Stimulated activated CD4-positive, alpha-beta T cell treated with anti-CD3 and anti-CD28 coated beads, Interleukin-15, amount 100 ng/mL, for 24 hours (primary cell): ENCODE results near the gene RABGEF1.
"Not testable (repeated sequence)": the region's sequence is repeated elsewhere in the genome, so short reads cannot be mapped to it uniquely, and the experiment has no call there.

Source experiments
- DNase-seq: peaks from one replicate; pipeline ENCODE4 v3.0.0-alpha.2; 2020

Gene RABGEF1

GRCh38 chr7:66817208-66817795 is 76.8 kb downstream of the RABGEF1 start:
- DNase-seq: not testable (repeated sequence)

DNA sequence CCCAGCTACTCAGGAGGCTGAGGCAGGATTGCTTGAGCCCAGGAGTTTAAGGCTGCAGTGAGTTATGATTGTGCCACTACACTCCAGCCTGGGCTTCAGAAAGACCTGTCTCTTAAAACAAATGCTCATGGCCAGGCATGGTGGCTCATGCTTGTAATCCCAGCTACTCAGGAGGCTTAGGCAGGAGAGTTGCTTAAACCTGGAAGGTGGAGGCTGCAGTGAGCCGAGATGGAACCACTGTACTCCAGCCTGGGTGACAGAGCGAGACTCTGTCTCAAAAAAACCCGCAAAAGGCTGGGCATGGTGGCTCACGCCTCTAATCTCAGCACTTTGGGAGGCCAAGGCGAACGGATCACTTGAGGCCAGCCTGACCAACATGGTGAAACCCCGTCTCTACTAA is 77.4 kb downstream of the RABGEF1 start:
- DNase-seq: not testable (repeated sequence)

- no peak for DNase-seq
Observed at GRCh38 chr7:66824041-66824440, 83.5 kb downstream of the RABGEF1 start.

DNA sequence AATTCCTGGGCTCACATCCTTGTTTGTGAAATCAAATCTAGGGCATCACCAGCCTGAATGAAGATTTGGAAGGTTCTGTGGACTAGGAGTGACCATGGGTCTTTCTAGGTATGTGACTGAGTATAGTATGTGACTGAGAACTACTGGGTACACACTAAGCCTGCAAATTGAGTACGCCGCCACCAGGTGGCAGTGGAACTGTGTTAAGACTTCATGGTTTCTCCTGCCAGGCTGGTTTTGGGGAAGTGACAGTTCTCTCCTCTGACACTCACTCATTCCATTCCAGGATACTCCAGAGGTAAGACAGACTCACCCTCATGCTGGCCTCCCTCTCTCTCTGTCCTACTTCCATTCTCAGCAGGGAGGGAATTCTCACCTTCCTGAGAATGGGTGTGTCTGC is 85.0 kb downstream of the RABGEF1 start:
- peak; percentile 71 for DNase-seq

DNA sequence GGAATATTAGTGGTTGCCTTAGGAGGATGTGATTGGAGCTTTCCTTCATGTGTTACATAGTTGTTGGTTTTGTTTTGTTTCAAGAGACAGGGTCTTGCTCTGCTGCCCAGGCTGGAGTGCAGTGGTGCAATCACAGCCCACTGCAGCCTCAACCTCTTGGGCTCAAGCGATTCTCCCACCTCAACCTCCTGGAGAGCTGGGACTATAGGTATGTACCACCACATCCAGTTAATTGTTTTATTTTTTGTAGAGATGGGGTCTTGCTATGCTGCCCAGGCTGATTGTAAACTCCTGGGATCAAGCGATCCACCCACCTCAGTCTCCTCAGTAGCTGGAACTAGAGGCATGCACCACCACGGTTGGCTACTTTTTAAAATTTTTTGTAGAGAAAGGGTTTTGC is 86.1 kb downstream of the RABGEF1 start:
- DNase-seq: no peak

GRCh38 chr7:66830976-66831375 is 90.4 kb downstream of the RABGEF1 start:
- DNase-seq: not testable (repeated sequence)

DNA sequence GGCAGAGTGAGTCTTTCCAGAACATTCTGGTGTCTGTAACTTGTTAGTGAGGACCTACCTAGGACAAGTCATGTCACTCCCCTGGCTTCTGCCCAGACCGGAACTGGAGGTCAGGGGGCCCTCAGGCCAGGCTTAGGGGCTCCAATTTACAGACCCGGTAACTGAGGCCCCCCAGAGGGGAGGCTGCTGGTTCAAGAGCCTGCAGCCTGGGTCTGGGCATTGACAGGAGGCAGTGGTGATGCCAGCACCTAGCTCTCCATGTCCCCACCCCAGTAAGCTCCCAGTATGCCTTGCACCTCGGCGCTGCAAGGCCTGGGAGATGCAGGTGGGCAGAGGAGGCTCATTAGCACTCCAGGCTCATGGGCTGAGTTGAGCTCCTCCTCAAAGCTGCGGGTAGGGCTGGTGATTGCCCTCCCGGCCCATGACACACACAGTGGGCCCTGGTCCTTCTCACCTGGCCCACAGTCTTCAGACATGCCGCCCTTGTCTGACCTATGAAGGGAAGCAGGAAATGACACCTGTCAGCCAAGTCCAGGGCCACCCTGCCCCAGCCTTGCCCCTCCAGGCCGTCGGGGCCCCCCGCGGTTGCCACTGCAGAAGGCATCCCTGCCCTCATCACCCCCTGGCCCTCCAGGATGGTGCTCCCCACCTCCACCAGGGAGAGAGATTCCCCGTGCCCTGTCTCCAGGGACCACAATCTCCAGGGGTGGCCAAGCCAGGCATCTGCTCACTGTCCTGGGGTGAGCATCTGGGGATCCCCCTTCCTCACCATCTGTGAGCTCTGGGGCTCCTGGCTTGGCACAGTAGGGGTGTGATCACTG is 92.2 kb downstream of the RABGEF1 start:
- DNase-seq: no peak

- peak; percentile 76 for DNase-seq
Observed at GRCh38 chr7:66837007-66837406, 96.5 kb downstream of the RABGEF1 start.

- DNase-seq: no peak
Observed at GRCh38 chr7:66837661-66838060, 97.1 kb downstream of the RABGEF1 start.

- no peak for DNase-seq
Observed at GRCh38 chr7:66839814-66840213, 99.3 kb downstream of the RABGEF1 start.

DNA sequence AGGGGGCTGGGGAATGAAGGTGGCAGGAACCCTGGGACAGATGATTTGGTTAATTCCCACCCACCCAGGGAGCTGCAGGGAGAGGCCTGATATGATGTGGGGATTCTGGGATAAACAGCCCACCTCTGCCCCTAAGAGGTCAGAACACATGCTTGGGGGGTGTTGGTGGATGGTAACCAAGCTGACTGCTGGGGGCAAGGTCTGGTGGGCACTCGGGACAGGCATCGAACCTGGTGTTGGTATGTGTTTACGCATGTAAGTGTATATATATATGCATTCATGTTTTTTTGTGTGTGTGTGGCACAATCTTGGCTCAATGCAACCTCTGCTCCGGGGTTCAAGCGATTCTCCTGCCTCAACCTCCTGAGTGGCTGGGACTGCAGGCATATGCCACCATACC is 99.8 kb downstream of the RABGEF1 start:
- no peak for DNase-seq

DNA sequence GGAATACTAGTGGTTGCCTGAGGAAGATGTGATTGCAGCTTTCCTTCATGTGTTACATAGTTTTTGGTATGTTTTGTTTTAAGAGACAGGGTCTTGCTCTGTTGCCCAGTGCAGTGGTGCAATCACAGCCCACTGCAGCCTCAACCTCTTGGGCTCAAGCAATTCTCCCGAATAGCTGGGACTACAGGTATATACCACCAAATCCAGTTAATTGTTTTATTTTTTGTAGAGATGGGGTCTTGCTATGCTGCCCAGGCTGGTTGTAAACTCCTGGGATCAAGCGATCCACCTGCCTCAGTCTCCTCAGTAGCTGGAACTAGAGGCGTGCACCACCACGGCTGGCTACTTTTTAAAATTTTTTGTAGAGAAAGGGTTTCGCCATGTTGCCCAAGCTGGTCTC is 101.4 kb downstream of the RABGEF1 start:
- no peak for DNase-seq

GRCh38 chr7:66843492-66843891 is 103.0 kb downstream of the RABGEF1 start:
- DNase-seq: not testable (repeated sequence)

DNA sequence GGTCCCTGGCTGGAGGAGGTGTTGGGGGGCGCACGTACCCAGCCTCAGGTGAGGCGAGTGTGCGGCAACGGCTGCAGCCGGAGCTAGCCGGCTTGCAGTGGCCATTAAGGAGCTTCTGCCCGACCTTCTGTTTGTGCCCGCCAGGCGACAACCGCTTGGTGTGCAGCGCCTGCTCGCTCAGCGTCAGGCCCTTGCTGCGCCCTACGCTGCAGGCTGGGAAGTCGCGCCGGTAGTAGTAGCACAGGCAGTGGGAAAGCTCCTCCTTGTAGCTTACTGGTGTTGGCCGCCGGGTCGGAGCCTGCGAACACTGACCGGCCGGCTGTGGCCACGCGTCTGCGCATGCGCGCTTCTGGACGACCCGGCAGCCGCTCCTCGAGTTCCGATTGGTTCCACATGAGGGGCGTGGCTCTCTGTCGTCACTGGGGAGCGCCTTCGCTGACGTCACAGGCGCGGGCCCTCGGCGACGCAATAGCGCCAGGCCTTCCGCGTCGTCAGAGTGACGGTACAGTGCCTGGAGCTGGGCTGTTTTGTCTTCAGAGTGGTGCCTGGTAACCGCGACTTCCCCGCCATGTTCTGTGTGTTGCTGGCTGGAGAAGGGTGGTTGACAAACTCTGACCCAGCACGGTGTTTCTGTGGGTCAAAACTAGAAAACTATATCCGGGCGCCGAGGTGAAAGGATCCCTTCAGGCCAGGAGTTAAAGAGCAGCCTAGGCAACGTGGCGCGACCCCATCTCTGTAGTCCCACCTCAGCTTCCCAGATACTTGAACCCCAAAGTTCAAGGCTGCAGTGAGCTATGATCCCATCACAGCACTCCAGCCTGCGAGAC is 104.2 kb downstream of the RABGEF1 start:
- DNase-seq: peak; percentile 99

- DNase-seq: no peak
Observed at GRCh38 chr7:66845379-66846095, 105.0 kb downstream of the RABGEF1 start.

DNA sequence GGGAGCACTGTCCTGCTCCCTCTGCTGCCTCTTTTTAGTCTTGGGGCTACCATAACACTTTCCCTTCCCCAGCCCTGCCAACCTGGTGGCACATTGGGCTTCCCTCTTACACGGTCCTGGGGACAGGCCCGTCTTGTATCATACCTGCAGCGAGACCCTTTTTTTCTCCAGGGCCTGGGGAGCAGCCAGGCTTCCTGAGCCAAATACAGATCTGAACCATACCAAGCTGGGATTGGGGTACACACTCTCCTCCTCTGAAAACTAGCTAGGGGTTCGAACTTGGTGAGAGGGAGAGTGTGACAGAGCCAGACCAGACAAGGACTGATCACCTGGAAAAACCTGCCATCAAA is 105.5 kb downstream of the RABGEF1 start:
- not testable (repeated sequence) for DNase-seq

- DNase-seq: not testable (repeated sequence)
Observed at GRCh38 chr7:66847523-66847855, 107.0 kb downstream of the RABGEF1 start.

DNA sequence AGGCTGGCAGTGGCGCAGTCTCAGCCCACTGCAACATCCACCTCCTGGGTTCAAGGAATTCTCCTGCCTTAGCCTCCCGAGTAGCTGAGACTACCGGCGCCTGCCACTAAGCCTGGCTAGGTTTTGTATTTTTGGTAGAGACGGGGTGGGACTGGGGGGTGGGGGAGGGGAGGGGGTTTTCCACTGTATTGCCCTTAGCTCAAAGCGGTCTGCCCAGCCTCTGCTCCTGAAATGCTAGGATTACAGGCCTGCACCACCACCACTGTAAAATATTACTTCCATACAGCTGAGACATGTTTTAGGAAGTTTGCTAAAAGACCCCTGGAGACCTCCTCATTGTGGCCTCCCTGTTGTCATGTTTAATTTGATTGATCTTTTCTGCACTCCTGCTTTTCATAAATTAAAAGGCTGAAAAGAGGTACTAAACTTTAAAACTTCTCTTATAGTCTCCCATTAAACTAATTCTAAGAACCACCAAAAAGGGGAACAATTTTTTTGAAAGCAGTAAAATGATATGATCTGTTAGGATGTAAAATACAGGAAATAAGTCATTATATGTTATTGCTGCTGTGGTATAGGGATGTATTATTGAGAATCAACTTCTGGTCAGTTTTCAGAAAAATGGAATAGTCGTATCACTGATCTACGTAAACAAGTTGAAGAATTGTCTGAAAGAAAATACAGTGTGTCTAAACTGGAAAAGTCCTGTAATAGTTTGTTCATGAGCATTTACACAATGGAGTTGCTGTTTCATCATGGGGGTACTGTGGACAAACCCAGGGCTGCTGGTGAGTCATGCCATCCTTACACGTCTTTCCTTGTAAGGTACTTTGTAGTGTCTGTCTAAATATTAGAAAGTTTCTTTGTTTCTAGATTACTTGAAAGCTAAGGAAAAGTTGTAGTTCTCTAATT is 107.6 kb downstream of the RABGEF1 start:
- DNase-seq: peak; percentile 37

DNA sequence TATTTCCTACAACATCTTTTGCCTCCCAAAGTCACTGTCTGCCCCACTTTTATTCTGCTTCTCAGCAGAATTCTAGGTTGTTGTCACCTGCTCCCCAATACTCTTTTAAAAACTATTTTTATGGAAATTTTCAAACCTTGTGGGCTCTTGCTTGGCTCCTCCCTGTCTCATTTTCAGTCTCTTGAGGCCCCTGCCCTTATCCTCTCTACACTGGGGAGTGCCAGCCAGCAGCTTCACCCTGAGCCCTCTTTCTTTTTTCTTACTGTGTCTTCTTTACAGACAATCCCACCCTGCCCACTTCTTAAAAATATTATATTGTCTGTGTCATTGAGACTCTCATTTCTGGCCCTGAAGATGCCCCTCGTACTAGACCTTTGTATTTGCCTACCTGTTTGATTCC is 118.8 kb downstream of the RABGEF1 start:
- no peak for DNase-seq

DNA sequence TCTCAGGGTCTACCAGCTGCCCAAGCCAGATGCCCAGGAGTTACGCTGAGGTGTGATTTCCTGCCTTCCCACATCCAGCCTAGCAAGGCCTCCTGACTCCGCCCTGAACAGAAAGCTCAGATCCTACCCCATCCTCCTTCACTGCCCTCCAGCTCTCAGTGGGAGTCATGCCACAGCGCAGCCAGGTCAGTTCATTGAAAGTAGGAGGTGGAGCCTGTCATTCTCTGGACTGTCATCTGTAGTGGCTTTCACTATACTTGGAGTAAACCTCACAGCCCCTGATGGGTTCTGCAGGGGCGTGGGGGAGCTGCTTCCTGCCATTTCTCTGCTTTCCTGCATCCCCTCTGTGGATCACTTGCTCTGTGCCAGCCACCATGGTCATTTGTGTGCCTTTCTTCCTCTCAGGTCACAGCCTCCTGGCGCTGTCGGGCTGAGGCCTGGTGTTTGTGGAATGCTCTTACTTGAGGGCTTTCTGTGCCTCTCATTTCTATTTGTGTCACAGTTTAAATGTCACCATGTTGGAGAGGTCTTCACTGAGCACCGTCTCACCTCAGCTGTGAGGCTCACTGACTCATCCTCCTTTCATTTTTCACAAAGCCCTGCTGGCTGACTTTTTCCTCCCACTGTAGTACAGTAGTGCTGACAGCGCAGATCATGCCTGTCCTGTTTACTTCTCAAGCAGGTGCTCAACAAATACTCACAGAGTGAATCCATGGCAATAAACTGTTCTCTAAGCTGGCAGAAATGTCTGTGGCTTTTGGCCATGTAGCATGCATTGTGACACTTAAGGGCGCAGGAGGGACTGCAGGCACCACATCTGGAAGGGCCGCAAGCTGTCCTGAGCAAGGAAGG is 119.5 kb downstream of the RABGEF1 start:
- peak; percentile 65 for DNase-seq

DNA sequence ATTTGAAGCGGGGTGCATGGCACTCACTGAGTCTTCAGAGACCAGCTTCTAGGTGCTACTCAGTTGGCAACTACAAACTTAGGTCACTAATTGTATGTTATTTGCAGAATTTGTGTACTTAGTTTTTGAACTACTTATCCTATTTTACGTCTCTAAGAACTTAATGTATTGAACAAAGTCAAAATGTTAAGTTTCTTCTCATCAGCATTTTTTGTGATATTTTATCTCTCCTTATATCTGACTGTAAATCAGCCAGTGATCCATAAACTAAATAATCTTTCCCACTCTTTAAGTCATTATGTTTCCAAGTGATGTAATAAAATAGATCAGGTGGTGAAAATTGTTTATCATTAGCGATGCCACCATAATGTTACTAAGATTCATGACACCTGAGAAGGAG is 120.2 kb downstream of the RABGEF1 start:
- no peak for DNase-seq
